ENCODE measurements around the gene ZNF605.
"Not testable (repeated sequence)": the region's sequence is repeated elsewhere in the genome, so short reads cannot be mapped to it uniquely, and the experiment has no call there.

- TF ChIP-seq CTCF (IDR thresholded peaks at IDR 0.05; ENCODE audit: poor library complexity, severe bottlenecking); EZH2 (IDR thresholded peaks at IDR 0.05; ENCODE audit: borderline replicate concordance, insufficient read depth, low read length, poor library complexity, severe bottlenecking); POLR2AphosphoS5 (IDR thresholded peaks at IDR 0.05); TAF1 (IDR thresholded peaks at IDR 0.05; ENCODE audit: low read depth); SMC3 (conservative IDR thresholded peaks at IDR 0.05; ENCODE audit: poor library complexity); EP300 (conservative IDR thresholded peaks at IDR 0.05; ENCODE audit: poor library complexity, severe bottlenecking); MXI1 (conservative IDR thresholded peaks at IDR 0.05; ENCODE audit: poor library complexity, severe bottlenecking); RAD21 (conservative IDR thresholded peaks at IDR 0.05); REST (IDR thresholded peaks at IDR 0.05; ENCODE audit: borderline replicate concordance): not testable (repeated sequence)
Measured at GRCh38 chr12:132907789-132908144, 48.3 kb downstream of the ZNF605 start.
